HuH-7.5 (cell line): ENCODE data around the gene NKD1.

ENCODE experiments used
- DNase-seq: peaks from one replicate; pipeline ENCODE4 v3.0.0; 2011; ENCODE audit warnings: low spot score

NKD1 gene

GRCh38 chr16:50580180-50580798 is 32.1 kb downstream of the NKD1 start:
- DNase-seq: no peak

DNA sequence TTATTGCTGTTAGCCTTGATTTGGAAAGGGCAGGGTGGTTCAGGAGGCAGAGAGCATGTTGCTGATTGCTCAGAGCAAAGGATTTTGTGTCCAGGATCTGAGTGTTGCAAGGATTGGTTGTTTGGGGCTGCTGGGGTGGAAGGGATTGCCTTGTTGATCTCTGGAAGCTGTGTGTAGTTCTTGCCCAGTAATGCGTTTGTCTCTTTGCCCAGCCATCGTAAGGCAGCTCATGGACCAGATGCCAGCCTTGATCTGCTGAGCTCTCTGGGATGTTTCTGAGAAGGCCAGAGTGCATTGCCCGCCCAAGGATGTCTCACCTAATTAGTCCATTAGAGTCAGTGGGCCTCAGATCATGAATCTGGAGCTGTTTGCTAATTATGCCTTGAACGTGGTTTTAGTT is 33.6 kb downstream of the NKD1 start:
- DNase-seq: no peak

DNA sequence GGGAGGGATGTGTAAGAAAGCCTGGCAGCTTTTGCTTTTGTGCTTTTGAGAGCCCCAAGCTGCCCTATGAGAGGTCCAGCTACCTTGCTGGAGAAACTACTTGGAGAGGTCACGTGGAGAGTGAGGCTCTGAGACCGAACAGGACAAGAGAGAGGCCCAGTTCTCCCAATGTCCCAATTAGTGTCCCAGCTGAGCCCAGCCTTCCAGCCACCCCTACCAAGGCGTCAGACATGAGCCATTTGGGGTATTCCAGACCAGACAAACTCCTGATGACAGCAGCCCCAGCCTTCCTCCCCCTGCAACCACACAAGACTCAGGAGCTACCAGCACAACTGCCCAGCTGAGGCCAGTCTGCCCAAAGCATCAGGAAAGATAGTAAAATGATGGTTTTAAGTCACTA is 35.0 kb downstream of the NKD1 start:
- no peak for DNase-seq

GRCh38 chr16:50584033-50584722 is 36.0 kb downstream of the NKD1 start:
- no peak for DNase-seq

- DNase-seq: no peak
Measured at GRCh38 chr16:50585331-50585776, 37.2 kb downstream of the NKD1 start.

DNA sequence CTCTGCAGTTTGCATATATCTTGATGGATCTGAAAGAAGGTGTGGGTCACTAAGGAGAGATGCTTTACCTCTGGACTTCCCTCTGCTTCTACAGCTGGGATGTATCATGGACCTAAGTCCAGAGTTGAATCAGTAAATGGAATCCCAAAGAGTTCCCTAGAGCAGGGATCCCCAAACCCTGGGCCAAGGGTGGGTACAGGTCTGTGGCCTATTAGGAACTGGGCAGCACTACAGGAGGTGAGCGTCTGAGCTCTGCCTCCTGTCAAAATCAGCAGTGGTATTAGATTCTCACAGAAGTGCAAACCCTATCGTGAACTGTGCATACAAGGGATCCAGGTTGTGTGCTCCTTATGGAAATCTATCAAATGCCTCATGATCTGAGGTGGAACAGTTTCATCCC is 39.3 kb downstream of the NKD1 start:
- DNase-seq: no peak

GRCh38 chr16:50588276-50588675 is 40.1 kb downstream of the NKD1 start:
- DNase-seq: no peak

DNA sequence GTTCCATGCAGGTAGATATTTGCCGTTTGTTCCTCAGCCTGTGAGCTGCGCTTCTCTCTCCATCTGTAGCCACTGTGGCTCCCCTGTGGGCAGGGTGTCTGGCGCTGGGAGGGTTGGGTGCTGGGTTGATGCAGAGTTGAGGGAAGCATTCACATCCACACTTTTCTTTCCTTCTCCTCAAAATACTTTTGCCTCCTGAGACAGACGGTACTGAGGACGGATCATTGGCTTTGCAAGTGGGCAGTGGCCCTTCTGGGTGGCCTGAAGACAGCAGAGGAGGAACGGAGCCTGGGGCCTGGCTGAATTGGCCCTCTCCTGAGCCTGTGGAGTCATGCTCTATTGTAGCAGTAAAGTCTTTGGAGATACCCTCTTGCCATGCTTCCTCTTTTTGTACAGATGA is 43.0 kb downstream of the NKD1 start:
- DNase-seq: no peak

- DNase-seq: no peak
Measured at GRCh38 chr16:50591800-50592771, 43.9 kb downstream of the NKD1 start.

GRCh38 chr16:50592996-50593395 is 44.8 kb downstream of the NKD1 start:
- DNase-seq: no peak

GRCh38 chr16:50593410-50594150 is 45.4 kb downstream of the NKD1 start:
- no peak for DNase-seq

- DNase-seq: no peak
Measured at GRCh38 chr16:50594308-50595260, 46.4 kb downstream of the NKD1 start.

DNA sequence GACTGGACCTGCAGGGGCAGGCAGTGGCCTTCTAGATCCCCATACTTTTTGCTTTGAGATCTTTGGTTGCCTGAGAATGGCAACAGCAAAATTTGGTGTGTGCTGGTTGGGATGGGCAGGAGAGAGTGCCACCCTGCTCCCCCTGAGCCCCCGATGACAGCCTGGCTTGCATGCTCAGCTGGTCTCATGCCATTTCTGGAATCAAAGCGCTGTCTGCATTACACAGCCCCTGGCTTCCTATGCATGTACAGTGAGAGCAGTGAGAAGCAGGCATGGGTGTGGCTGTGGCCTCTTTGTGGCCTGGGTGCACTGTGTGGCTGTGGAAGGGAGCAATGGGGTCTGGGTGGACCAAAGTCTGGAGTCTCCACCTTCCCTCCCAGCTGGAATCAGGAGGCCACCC is 47.7 kb downstream of the NKD1 start:
- DNase-seq: no peak

DNA sequence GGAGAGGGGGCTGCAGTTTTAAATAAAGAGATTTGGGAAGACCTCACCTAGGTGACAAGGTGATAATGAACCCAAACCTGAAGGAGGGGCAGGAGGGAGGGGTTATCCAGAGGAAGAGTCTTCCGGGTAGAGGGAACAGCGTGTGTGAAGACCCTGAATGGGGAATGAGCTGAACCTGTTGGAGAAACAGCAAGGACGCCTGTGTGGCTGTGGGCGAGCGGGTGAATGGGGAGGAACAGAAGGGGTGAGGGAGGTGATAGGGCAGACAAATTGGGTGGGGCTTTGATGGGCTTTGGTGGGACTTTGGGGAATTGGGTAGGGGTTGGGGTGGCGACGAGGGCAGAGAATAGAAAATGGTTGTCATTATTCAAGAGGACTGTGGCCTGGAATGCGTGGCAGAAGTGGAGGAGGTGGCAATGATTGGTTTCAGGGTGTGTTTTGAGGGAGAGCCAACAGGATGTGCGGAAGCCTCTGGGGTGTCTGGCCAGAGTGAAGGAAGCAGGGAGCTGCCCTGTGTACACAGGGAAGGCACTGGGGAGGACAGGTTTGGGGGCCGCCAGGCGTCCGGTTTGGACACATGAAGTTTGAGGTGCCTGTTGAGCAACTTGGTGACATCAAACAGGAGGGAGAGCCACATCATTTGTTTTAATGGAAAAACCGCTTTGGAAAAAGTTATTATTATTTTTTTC is 48.7 kb downstream of the NKD1 start:
- DNase-seq: no peak

DNA sequence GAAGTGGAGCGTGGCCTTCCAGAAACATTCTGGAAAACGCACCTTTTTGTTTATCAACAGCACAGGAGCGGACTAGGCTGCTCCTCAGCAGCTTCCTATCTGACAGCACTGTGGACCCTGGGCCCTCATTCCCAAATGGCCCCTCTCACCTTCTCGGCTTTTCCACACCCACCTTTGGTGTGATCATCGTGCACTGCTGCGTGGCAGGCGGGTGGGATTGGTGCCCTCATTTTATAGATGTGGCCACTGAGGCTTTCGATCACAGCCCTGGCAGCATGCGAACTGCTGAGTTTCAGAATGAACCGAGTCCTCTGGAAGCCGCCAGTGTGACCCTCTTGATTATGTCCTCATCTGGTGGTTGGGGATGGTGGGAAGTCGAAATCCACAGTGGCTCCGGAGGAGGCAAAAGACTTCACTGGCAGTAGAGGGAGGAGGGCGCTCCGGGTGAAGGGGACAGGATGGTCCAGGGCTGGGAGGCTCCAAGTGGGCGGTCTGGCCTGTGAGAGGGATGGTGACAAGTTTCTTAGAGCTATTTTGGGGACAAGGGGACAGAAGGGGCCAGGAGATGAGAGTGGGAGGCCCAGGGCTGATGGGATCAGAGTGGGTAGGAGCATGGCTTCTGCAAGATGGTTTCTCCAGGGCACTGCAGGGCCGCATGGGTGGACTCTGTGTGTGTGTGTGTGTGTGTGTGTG is 49.5 kb downstream of the NKD1 start:
- no peak for DNase-seq

GRCh38 chr16:50598256-50598894 is 50.2 kb downstream of the NKD1 start:
- no peak for DNase-seq

DNA sequence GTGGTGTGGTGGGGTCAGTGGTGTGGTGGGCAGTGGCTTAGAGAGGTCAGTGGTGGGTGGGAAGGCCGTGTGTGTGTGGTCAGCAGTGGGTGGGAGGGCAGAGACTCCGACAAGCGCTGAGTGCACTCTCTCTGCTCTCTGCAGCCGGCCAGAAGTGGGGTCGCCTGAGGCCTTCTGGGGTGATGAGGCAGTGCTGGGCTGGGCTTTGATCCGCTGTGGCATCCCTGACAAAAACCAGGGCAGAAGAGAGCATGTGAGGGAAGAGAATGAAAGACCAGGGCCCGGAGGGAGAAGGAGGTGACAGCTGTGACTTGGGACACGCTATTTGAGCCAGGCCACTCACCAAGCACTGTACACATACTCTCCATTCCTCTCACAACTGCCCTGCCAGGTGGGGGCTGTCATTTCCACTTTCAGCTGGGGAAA is 50.8 kb downstream of the NKD1 start:
- DNase-seq: no peak

GRCh38 chr16:50599494-50599893 is 51.3 kb downstream of the NKD1 start:
- no peak for DNase-seq
